Esophagus squamous epithelium (tissue), 5 donors: ENCODE measurements around the gene PTGES3L. TPM values are rescaled to one million over a fixed set of nuclear protein-coding genes. Genes with fewer than 3 reads are reported as not detected.
"Not testable (repeated sequence)": the region's sequence is repeated elsewhere in the genome, so short reads cannot be mapped to it uniquely, and the experiment has no call there.

Experiments used
- DNase-seq: peaks from one replicate; lab custom pipeline; 2025; lab: John Stamatoyannopoulos, UW
- H3K27ac ChIP-seq, 4 donors: fragments of 200-600 bp; sonication (generic); one replicate each; pipeline ENCODE4 v1.5.1; 2016 to 2019; ENCODE audit warnings: mild to moderate bottlenecking in 1 of 4
- H3K27me3 ChIP-seq, 4 donors: fragments of 200-600 bp; sonication (generic); 1 replicate in 3 of 4; 2 replicates in 1 of 4; pipeline versions ENCODE4 v1.5.1 to v1.6.0; 2017 to 2021; ENCODE audit warnings: antibody characterized with exemption in 1 of 4
- H3K36me3 ChIP-seq, 3 donors: fragments of 200-600 bp; sonication (generic); one replicate each; pipeline ENCODE4 v1.5.1; 2016 to 2019
- H3K4me1 ChIP-seq, 3 donors: fragments of 200-600 bp; sonication (generic); one replicate each; pipeline ENCODE4 v1.5.1; 2017 to 2019
- H3K4me3 ChIP-seq, 4 donors: fragments of 200-600 bp; sonication (generic); 1 replicate in 3 of 4; 2 replicates in 1 of 4; pipeline ENCODE4 v1.5.1; 2016 to 2019; ENCODE audit warnings: mild to moderate bottlenecking in 2 of 4, moderate library complexity in 1 of 4
- H3K9me3 ChIP-seq, 3 donors: fragments of 200-600 bp; sonication (generic); one replicate each; pipeline ENCODE4 v1.5.1; 2016 to 2019
- POLR2A ChIP-seq, 4 donors: fragments of 450-650 bp; IDR thresholded peaks; one replicate each; pipeline ENCODE4 v1.6.1; 2017; ENCODE audit warnings: antibody characterized with exemption in 4 of 4, mild to moderate bottlenecking in 4 of 4, moderate library complexity in 3 of 4
- WGBS, 2 donors: methylation state at CpG; one replicate each; pipeline ENCODE4 v1.1.5; 2018; 5-methylcytosine and 5-hydroxymethylcytosine counted together
- intact Hi-C: fragments of 100-400 bp; cut with DNase I; formaldehyde crosslinking; loops from one replicate; pipeline ENCODE4 v1.15.0; 2022
- total RNA-seq, 4 donors: library from RNA; depleted of rRNA; stranded (reverse); fragments of >200 nt; gene quantifications; one replicate each; pipeline ENCODE4 v1.1.0, GENCODE V29; 2016
- TF ChIP-seq, protein P1 (sequence below), 6 experiments: fragments of 450-650 bp in 4 of 6; fragments of 200-600 bp in 2 of 6; sonication (generic) in 2 of 6; IDR thresholded peaks; one replicate each; pipeline ENCODE4 v1.5.1; 2016 to 2019; ENCODE audit warnings: antibody characterized with exemption in 6 of 6, mild to moderate bottlenecking in 4 of 6, moderate library complexity in 4 of 6
- donor health status: DM: yes; HTN: yes; CAD: no.

Gene PTGES3L
- total RNA-seq, 4 donors from 2014 or later, result 0.27 to 1.1 TPM; not detected in 2

DNA sequence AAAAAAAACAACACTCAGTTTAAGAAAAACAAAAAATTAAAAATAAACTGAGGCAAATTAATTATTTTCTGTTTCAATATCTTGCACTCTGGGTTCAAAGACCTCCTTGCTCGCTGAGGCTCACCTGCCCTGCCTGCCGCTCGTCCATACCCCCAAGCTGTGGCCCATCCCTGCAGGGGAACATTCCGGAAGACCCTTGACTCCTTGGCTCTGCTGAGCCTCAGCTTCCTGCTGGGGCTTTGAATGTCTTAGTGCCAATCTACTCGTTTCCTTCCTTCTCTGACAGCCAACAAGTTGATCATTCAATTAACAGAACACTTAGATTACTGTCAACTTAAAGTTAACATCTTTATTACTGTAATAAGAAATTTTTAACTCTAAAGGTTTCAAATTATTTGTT, 55.0 kb downstream of the PTGES3L start:
- Histone ChIP-seq H3K4me3 (no peak overlapping the region), H3K36me3 (no peaks in the 10 kb centered on the region), H3K9me3 (no peaks in the 10 kb centered on the region), H3K27ac (no peak overlapping the region), H3K4me1 (peaks cover 8 to 44% (median 27%) of the 10 kb centered on the region in 3 donors), H3K27me3 (no peaks in the 10 kb centered on the region)
- no peak for DNase-seq
- intact Hi-C loops, result no loop called here
- WGBS, 2 donors, result 33 to 56% methylated on average over 5 of the region's 5 CpGs
- TF ChIP-seq, protein P1, sequence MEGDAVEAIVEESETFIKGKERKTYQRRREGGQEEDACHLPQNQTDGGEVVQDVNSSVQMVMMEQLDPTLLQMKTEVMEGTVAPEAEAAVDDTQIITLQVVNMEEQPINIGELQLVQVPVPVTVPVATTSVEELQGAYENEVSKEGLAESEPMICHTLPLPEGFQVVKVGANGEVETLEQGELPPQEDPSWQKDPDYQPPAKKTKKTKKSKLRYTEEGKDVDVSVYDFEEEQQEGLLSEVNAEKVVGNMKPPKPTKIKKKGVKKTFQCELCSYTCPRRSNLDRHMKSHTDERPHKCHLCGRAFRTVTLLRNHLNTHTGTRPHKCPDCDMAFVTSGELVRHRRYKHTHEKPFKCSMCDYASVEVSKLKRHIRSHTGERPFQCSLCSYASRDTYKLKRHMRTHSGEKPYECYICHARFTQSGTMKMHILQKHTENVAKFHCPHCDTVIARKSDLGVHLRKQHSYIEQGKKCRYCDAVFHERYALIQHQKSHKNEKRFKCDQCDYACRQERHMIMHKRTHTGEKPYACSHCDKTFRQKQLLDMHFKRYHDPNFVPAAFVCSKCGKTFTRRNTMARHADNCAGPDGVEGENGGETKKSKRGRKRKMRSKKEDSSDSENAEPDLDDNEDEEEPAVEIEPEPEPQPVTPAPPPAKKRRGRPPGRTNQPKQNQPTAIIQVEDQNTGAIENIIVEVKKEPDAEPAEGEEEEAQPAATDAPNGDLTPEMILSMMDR (IDR thresholded peaks at IDR 0.05), result no peak
- no peak for TF ChIP-seq POLR2A (IDR thresholded peaks at IDR 0.05)

DNA sequence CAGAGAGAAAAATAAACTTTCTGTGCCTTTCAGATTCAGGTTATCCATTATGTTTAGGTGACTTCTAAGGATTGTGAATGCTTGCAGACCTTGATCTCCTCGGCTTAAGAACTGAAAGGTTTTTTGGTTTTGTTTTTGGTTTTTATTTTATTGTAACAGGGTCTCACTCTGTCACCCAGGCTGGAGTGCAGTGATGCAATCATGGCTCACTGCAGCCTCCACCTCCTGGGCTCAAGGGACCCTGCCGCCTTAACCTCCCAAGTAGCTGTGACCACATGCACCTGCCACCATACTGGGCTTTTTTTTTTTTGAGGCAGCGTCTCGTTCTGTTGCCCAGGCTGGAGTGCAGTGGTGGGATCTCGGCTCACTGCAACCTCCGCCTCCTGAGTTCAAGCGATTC, 56.4 kb downstream of the PTGES3L start:
- H3K4me3 ChIP-seq, H3K9me3 ChIP-seq, H3K27me3 ChIP-seq, intact Hi-C loops, H3K36me3 ChIP-seq, DNase-seq: not testable (repeated sequence)
- Histone ChIP-seq H3K4me1 (peaks cover 3 to 31% (median 19%) of the 10 kb centered on the region in 3 donors), H3K27ac (peak overlapping the region in 2 of 4 donors; percentile 27 to 59)
- 81 to 82% methylated on average over 7 of the region's 7 CpGs for WGBS, 2 donors

DNA sequence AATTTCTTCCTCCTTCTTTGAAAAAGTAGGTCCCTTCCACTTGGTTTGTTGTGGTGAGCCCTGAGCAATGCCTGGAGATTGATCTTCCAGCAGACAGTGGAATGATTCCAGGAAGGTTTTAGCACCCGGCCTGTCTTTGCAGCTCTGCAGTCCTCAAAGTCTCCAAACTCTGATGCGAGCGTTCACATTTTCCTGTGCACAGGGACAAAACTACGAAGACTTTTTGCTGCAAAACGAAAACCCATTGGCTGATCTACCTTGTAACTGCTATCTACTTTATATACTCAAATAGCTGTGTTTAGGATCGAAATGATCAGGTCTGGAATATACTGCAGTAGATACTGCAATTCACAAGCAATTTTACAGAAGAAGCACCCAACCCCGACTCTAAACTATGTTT, 57.6 kb downstream of the PTGES3L start:
- Histone ChIP-seq H3K27ac (peak overlapping the region in 3 of 4 donors; percentile 27 to 59 (median 37)), H3K4me1 (peaks cover 0 to 27% (median 17%) of the 10 kb centered on the region in 3 donors), H3K9me3 (no peaks in the 10 kb centered on the region), H3K27me3 (no peaks in the 10 kb centered on the region), H3K4me3 (no peak overlapping the region), H3K36me3 (no peaks in the 10 kb centered on the region)
- WGBS, 2 donors, result 46 to 73% methylated on average over 7 of the region's 7 CpGs
- TF ChIP-seq, protein P1 (IDR thresholded peaks at IDR 0.05), result no peak
- no peak for TF ChIP-seq POLR2A (IDR thresholded peaks at IDR 0.05)
- intact Hi-C loops, result no loop called here
- no peak for DNase-seq

DNA sequence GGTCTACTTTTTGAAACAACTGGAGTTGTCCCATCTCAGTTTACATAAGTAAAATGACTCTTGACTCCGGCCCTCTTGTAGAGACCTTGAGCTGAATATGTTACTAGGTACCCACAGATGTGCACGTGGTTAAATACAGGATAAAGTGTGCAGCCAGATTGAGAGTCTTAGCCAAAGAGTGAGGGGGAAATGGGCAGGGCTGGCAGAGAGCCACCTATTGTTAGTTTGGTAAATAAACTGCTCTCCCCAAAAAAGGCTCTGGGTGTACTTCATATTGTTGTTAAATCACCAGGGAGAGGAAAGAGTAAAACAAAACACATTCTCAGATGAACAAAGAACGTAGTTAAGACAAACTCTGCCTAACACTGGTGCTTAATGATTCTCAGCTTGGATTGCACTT, 59.0 kb downstream of the PTGES3L start:
- WGBS, 2 donors, result 15 to 46% methylated on average over 3 of the region's 3 CpGs
- Histone ChIP-seq H3K27ac (peak overlapping the region in 3 of 4 donors; percentile 27 to 69 (median 59)), H3K9me3 (no peaks in the 10 kb centered on the region), H3K4me3 (no peak overlapping the region), H3K36me3 (no peaks in the 10 kb centered on the region), H3K4me1 (peaks cover 0 to 27% (median 17%) of the 10 kb centered on the region in 3 donors), H3K27me3 (no peaks in the 10 kb centered on the region)
- intact Hi-C loops, result no loop called here
- TF ChIP-seq, protein P1 (IDR thresholded peaks at IDR 0.05), result no peak
- no peak for TF ChIP-seq POLR2A (IDR thresholded peaks at IDR 0.05)
- no peak for DNase-seq

DNA sequence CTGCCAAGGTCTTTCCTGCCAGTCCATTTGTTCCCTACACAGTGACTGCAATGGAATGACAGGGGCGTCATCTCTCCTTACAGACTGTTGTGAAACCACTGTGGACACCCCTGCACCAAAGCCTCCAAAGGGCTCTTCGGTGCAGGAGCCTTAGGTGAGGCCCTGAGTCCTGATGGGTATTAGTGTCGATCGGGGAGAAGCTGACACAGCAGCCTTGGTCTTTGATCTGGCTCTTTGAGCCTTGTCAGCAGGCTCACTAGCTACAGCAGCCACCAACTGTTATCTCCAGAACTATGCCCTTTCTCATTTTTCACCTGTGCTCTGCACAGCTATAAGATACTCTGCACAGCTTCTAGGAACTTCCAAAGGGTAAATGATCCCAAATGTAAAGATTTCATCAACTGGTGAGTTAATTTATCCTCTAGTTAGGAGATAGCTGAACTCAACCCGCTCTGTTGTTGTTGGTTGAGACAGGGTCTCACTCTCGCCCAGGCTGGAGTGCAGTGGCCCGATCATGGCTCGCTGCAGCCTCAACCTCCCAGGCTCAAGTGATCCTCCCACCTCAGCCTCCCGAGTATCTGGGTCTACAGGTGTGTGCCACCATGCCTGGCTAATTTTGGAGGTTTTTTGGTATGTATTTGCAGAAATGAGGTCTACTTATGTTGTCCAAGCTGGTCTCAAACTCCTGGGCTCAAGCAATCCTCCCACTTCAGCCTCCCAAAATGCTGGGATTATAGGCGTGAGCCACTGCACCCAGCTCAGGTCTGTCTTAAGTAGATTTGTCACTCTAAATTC, 59.6 kb downstream of the PTGES3L start:
- no peaks in the 10 kb centered on the region for H3K27me3 ChIP-seq
- no peak overlapping the region for H3K4me3 ChIP-seq
- intact Hi-C loops, result no loop called here
- no peak for DNase-seq
- WGBS, 2 donors, result 76 to 94% methylated on average over 7 to 10 of the region's 10 CpGs
- H3K36me3 ChIP-seq, result no peaks in the 10 kb centered on the region
- no peak for TF ChIP-seq POLR2A (IDR thresholded peaks at IDR 0.05)
- TF ChIP-seq, protein P1 (IDR thresholded peaks at IDR 0.05), result no peak
- H3K9me3 ChIP-seq, result no peaks in the 10 kb centered on the region
- peaks cover 0 to 27% (median 17%) of the 10 kb centered on the region in 3 donors for H3K4me1 ChIP-seq
- peak overlapping the region in 2 of 4 donors; percentile 21 to 59 for H3K27ac ChIP-seq

DNA sequence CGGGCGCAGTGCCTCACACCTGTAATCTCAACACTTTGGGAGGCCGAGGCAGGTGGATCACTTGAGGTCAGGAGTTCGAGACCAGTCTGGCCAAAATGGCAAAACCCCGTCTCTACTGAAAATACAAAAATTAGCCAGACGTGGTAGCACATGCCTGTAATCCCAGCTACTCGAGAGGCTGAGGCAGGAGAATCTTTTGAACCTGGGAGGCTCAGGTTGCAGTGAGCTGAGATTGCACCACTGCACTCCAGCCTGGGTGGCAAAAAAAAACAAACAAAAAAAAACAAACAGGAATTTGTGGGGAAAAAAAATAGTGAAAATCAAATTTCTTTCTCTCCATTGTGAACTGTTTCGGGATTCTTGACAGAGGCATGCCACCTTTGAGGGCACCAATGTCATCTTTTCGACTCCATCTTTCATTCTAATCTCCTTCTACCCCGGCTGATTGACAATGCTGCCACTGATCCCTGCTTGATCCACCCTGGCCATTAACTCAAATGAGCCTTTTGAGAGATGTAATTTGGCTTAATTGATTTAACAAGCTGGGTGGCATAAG, 60.3 kb downstream of the PTGES3L start:
- 81 to 86% methylated on average over 8 to 10 of the region's 10 CpGs for WGBS, 2 donors
- DNase-seq, H3K36me3 ChIP-seq, H3K9me3 ChIP-seq, intact Hi-C loops, H3K27me3 ChIP-seq, H3K4me3 ChIP-seq, H3K27ac ChIP-seq: not testable (repeated sequence)
- peaks cover 0 to 27% (median 17%) of the 10 kb centered on the region in 3 donors for H3K4me1 ChIP-seq
